Measurements from ENCODE around the gene TMED7.

DNA sequence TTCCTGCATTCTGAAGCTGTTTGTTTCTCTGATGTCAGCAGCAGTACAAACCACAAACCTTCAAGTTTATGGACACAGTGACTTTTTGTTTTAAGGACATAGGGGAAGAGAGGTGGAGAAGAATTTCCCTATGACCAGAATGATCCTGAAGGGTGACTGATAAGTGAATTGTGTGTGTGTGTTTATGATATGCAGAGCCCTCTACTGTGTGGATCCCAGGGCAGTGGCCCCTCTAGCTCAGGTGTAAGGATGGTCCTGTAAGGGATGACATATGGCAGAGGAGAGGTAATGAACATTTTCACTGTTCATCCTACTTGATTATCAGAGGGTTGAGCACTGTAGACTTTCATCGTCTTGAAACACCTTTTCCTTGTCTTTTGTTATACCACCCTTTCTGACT, 30.6 kb upstream of the TMED7 start:
- TF ChIP-seq, protein P1, sequence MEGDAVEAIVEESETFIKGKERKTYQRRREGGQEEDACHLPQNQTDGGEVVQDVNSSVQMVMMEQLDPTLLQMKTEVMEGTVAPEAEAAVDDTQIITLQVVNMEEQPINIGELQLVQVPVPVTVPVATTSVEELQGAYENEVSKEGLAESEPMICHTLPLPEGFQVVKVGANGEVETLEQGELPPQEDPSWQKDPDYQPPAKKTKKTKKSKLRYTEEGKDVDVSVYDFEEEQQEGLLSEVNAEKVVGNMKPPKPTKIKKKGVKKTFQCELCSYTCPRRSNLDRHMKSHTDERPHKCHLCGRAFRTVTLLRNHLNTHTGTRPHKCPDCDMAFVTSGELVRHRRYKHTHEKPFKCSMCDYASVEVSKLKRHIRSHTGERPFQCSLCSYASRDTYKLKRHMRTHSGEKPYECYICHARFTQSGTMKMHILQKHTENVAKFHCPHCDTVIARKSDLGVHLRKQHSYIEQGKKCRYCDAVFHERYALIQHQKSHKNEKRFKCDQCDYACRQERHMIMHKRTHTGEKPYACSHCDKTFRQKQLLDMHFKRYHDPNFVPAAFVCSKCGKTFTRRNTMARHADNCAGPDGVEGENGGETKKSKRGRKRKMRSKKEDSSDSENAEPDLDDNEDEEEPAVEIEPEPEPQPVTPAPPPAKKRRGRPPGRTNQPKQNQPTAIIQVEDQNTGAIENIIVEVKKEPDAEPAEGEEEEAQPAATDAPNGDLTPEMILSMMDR (IDR thresholded peaks at IDR 0.05; ENCODE audit: borderline replicate concordance, extremely low read depth, low read length, poor library complexity, severe bottlenecking), result no peak
- no peak for TF ChIP-seq EZH2 (IDR thresholded peaks at IDR 0.05; ENCODE audit: borderline replicate concordance, low read depth, low read length, severe bottlenecking)

Data from DND-41 (cell line).